ENCODE data around the gene AMFR.
A peak's percentile ranks its signal among the peaks of the same experiment; 100 is the strongest.

The AMFR gene

GRCh38 chr16:56362057-56362655 is 63.2 kb downstream of the AMFR start:
- DNase-seq = no peak

- no peak for DNase-seq
These were observed 65.0 kb downstream of the AMFR start for GRCh38 chr16:56360117-56361008.

- no peak for DNase-seq
These were observed 67.5 kb downstream of the AMFR start for GRCh38 chr16:56357765-56358322.

- no peak for DNase-seq
These were observed 68.0 kb downstream of the AMFR start for GRCh38 chr16:56357241-56357764.

- peak; percentile 34 for DNase-seq
These were observed 68.8 kb downstream of the AMFR start for GRCh38 chr16:56356276-56357240.

- DNase-seq = no peak
These were observed 69.5 kb downstream of the AMFR start for GRCh38 chr16:56355786-56356275.

GRCh38 chr16:56355221-56355620 is 70.1 kb downstream of the AMFR start:
- no peak for DNase-seq

GRCh38 chr16:56354746-56355145 is 70.6 kb downstream of the AMFR start:
- no peak for DNase-seq

GRCh38 chr16:56354016-56354415 is 71.3 kb downstream of the AMFR start:
- DNase-seq = no peak

- no peak for DNase-seq
These were observed 72.1 kb downstream of the AMFR start for GRCh38 chr16:56353054-56353921.

GRCh38 chr16:56352351-56353053 is 72.8 kb downstream of the AMFR start:
- no peak for DNase-seq

- no peak for DNase-seq
These were observed 73.9 kb downstream of the AMFR start for GRCh38 chr16:56351481-56351880.

GRCh38 chr16:56350491-56351405 is 74.6 kb downstream of the AMFR start:
- DNase-seq = no peak

GRCh38 chr16:56349711-56350161 is 75.6 kb downstream of the AMFR start:
- DNase-seq = no peak

GRCh38 chr16:56349086-56349415 is 76.3 kb downstream of the AMFR start:
- no peak for DNase-seq

- DNase-seq = no peak
These were observed 76.9 kb downstream of the AMFR start for GRCh38 chr16:56348168-56349085.

- DNase-seq = no peak
These were observed 77.7 kb downstream of the AMFR start for GRCh38 chr16:56347670-56348069.

GRCh38 chr16:56347166-56347565 is 78.2 kb downstream of the AMFR start:
- no peak for DNase-seq
